K562 (cell line): ENCODE measurements around the gene GRIK5. TPM values are rescaled to one million over a fixed set of nuclear protein-coding genes. Genes with fewer than 3 reads are reported as not detected.

Experiments used
- AFF1 ChIP-seq, 2 experiments: fragments of 450-650 bp; IDR thresholded peaks; 2 replicates each; pipeline ENCODE4 v1.6.1; 2018; ENCODE audit warnings: mild to moderate bottlenecking in 2 of 2, low read depth in 1 of 2; ENCODE audit not compliant: partially characterized antibody in 2 of 2
- AFF4 ChIP-seq: sonication (generic); formaldehyde crosslinking; IDR thresholded peaks from 2 replicates; pipeline ENCODE4 v1.8.0; 2023; ENCODE audit warnings: mild to moderate bottlenecking, missing genetic modification reagents
- CREBBP ChIP-seq: IDR thresholded peaks from one replicate; pipeline ENCODE4 v1.6.1; 2012; ENCODE audit warnings: low read depth, mild to moderate bottlenecking, control low read depth, inconsistent platforms, low read length
- ELK1 ChIP-seq: sonication (generic); formaldehyde crosslinking; IDR thresholded peaks from 2 replicates; pipeline ENCODE4 v1.8.1; 2022; ENCODE audit warnings: missing genetic modification reagents
- GTF2B ChIP-seq: IDR thresholded peaks from 2 replicates; pipeline ENCODE4 v1.6.1; 2011; ENCODE audit not compliant: insufficient read length; ENCODE audit errors: extremely low read depth
- ILF3 ChIP-seq: fragments of 450-650 bp; IDR thresholded peaks from 2 replicates; pipeline ENCODE4 v1.6.1; 2018; ENCODE audit warnings: antibody characterized with exemption, mild to moderate bottlenecking, moderate library complexity, borderline replicate concordance
- MTF1 ChIP-seq: fragments of 250-450 bp; sonication (Bioruptor Pico); IDR thresholded peaks from 2 replicates; pipeline ENCODE4 v1.9.0; 2021; ENCODE audit warnings: moderate library complexity, mild to moderate bottlenecking, inconsistent platforms, borderline replicate concordance
- RBFOX2 ChIP-seq: fragments of 200-400 bp; formaldehyde crosslinking; IDR thresholded peaks from 2 replicates; pipeline ENCODE4 v1.6.1; 2017; ENCODE audit warnings: low read depth, mild to moderate bottlenecking, low read length, moderate library complexity
- SIN3B ChIP-seq: fragments of 450-650 bp; IDR thresholded peaks from 2 replicates; pipeline ENCODE4 v1.6.1; 2017; ENCODE audit warnings: low read depth, mild to moderate bottlenecking, moderate library complexity
- ZBTB49 ChIP-seq: sonication (generic); formaldehyde crosslinking; IDR thresholded peaks from 2 replicates; pipeline ENCODE4 v1.8.0; 2022; ENCODE audit warnings: missing genetic modification reagents, mild to moderate bottlenecking, borderline replicate concordance
- ZBTB9 ChIP-seq: fragments of 450-650 bp; formaldehyde crosslinking; IDR thresholded peaks from 2 replicates; pipeline ENCODE4 v1.4.0; 2020; ENCODE audit warnings: mild to moderate bottlenecking, moderate library complexity
- polyA plus RNA-seq, 8 experiments: library from polyadenylated mRNA; depleted of rRNA in 4 of 8; stranded (reverse) in 5 of 8; unstranded in 3 of 8; fragments of >200 nt; fragmentation: Nextera tagmentation in 2 of 8; fragmentation: Illumina TruSeq in 1 of 8; extraction: Ambion mirVana in 2 of 8; extraction: Trizol in 1 of 8; gene quantifications; 2 replicates each; pipeline versions ENCODE4 v1.2.1 to v1.2.3, GENCODE V29; 2011 to 2014; ENCODE audit warnings: inconsistent platforms in 1 of 8, missing spikeins in 1 of 8
- total RNA-seq, 7 experiments: library from RNA; depleted of rRNA in 6 of 7; stranded (reverse); fragments of >200 nt in 6 of 7; fragmentation: Illumina TruSeq in 2 of 7; extraction: Trizol in 2 of 7; gene quantifications; 2 replicates each; pipeline versions ENCODE4 v1.2.1 to v1.2.3, GENCODE V29; 2011 to 2021; ENCODE audit warnings: low replicate concordance in 1 of 7

The GRIK5 gene
- total and polyA plus RNA-seq, 9 of the 15 experiments (the other 6 are each of a cell fraction or from before 2014, with no cell fraction given), result 0.04 to 0.55 (median 0.27) TPM; not detected in 2

GRCh38 chr19:42080764-42081375 lies 10.9 kb upstream of the GRIK5 start (continued):
- TF ChIP-seq GTF2B, result no peak
- peak; percentile 23; the same call in 1 of the 2 replicates for TF ChIP-seq RBFOX2
- no peak for TF ChIP-seq MTF1 (CRISPR knock-in tag)
- TF ChIP-seq SIN3B, result no peak
- TF ChIP-seq ELK1 (CRISPR knock-in tag), result no peak
- no peak for TF ChIP-seq ILF3
- TF ChIP-seq AFF4 (CRISPR knock-in tag), result no peak
- TF ChIP-seq CREBBP, result no peak
- no peak for TF ChIP-seq ZBTB49 (CRISPR knock-in tag)
- no peak for TF ChIP-seq ZBTB9
- no peak for TF ChIP-seq AFF1 (IDR thresholded peaks at IDR 0.05; ENCODE audit: low read depth in 1 of 2, partially characterized antibody in 2 of 2)
- TF ChIP-seq, all 486 proteins: peak for 3
